HL-60 (cell line): ENCODE data around the gene RAPGEF2.

ENCODE experiments used
- DNase-seq, 2 experiments: peaks; one replicate each; pipeline ENCODE4 v3.0.0-alpha.2; 2010 to 2020; ENCODE audit warnings: low read depth in 1 of 2, low spot score in 1 of 2
- H3K27ac ChIP-seq: fragments of 250-450 bp; sonication (Bioruptor Pico); replicated peaks from 2 replicates; pipeline ENCODE4 v1.5.1; 2020; ENCODE audit warnings: mild to moderate bottlenecking, moderate library complexity
- H3K27me3 ChIP-seq: fragments of 250-450 bp; sonication (Bioruptor Pico); 2 replicates; pipeline ENCODE4 v1.5.1; 2021; ENCODE audit warnings: mild to moderate bottlenecking, moderate library complexity; ENCODE audit not compliant: insufficient read depth, poor library complexity, severe bottlenecking
- H3K4me3 ChIP-seq: replicated peaks from 2 replicates; pipeline ENCODE4 v1.5.1; 2011; ENCODE audit warnings: mild to moderate bottlenecking, control low read depth, low read length; ENCODE audit not compliant: insufficient read depth
- CTCF ChIP-seq: IDR thresholded peaks from one replicate; pipeline ENCODE4 v1.5.1; 2011; ENCODE audit warnings: low read length, control low read depth, inconsistent platforms; ENCODE audit not compliant: insufficient read depth
- GABPA ChIP-seq: IDR thresholded peaks from 2 replicates; pipeline ENCODE4 v1.6.1; 2012; ENCODE audit warnings: low read depth
- POLR2AphosphoS5 ChIP-seq: IDR thresholded peaks from 2 replicates; pipeline ENCODE4 v1.6.1; 2012; ENCODE audit warnings: low read depth
- REST ChIP-seq: IDR thresholded peaks from 2 replicates; pipeline ENCODE4 v1.6.1; 2012; ENCODE audit warnings: low read depth; ENCODE audit not compliant: insufficient replicate concordance
- SPI1 ChIP-seq: IDR thresholded peaks from 2 replicates; pipeline ENCODE4 v1.6.1; 2012; ENCODE audit warnings: low read depth, mild to moderate bottlenecking, borderline replicate concordance

RAPGEF2 gene

DNA sequence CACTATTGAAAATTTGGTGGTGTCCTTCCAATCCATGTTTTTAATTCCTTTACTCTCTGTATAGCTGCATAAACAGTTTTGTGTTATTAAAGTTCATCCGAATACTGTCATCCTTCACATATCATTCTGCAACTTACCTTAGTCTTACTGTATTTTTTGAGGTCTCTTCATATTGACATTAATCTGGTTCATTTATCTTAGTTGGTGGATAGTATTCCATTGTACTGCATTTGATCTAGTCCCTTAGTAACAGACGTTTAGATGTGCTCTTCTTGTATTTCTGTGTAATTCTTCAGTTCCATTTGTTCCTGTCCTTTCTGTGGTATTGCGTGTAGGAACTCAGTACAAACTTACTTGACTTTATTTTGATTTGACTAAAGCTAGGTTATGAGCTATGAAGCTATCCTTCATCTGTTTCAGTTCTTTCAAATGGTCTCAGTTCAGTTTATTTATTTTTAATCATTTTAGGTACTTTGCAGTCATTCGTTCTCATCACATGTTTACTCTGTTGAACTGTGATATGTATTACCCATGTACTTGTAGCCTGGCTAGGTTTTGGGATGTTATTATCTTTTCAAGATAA, 41.3 kb downstream of the RAPGEF2 start:
- Histone ChIP-seq H3K27ac (no peak overlapping the region), H3K4me3 (no peak overlapping the region), H3K27me3 (no peaks in the 10 kb centered on the region)
- TF ChIP-seq REST, result no peak
- TF ChIP-seq POLR2AphosphoS5, result no peak
- TF ChIP-seq SPI1, result no peak
- TF ChIP-seq CTCF, result no peak
- TF ChIP-seq GABPA, result no peak
- DNase-seq, result no peak

DNA sequence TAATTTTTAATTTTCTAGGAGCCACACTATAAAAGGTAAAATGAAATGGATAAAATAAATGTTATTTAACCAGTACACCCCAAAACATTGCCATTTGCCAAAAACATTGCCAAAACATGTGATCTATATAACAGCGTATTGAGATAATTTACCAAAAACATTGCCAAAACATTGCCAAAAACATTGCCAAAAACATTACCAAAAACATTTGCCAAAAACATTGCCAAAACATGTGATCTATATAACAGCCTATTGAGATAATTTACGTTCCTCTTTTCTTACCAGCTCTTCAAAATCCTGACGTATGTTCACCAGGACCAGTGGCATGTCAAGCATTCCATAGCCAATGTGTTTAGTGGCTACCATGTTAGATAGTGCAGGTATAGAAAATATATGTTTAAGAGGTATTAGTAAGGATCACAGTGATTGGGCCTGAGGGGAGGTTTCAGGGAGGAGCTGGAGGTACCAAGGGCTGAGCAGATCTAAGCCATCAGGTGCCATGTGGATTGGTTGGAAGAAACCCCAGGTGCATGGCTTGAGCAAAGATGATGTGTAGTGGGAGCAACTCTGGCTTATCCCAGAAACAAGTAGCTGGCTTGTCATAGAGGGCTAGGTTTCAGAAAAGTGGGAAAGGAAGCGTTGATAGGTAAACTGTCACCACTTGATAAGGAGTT, 42.6 kb downstream of the RAPGEF2 start:
- no peaks in the 10 kb centered on the region for H3K27me3 ChIP-seq
- no peak overlapping the region for H3K4me3 ChIP-seq
- DNase-seq, result no peak
- no peak overlapping the region for H3K27ac ChIP-seq
- no peak for TF ChIP-seq REST
- no peak for TF ChIP-seq POLR2AphosphoS5
- no peak for TF ChIP-seq GABPA
- no peak for TF ChIP-seq CTCF
- TF ChIP-seq SPI1, result no peak

DNA sequence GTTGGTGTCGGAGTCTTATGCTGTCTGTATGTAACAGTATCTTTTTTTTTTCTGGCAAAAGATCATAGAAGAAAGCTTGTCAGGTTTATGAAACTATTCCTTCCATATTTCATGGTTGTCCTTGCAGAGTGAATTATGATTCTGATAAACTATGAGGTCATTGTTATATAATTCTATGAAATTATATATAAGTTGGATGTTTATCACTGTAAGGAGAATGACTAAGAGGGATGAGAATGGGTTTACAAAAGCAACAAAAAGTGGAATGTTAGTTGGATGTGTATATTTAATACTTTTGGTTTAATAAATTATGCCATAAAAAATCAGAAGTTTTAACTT, 43.1 kb downstream of the RAPGEF2 start:
- no peak for TF ChIP-seq SPI1
- TF ChIP-seq CTCF, result no peak
- no peak for TF ChIP-seq REST
- TF ChIP-seq POLR2AphosphoS5, result no peak
- TF ChIP-seq GABPA, result no peak
- Histone ChIP-seq H3K27ac (no peak overlapping the region), H3K4me3 (no peak overlapping the region), H3K27me3 (no peaks in the 10 kb centered on the region)
- DNase-seq, result no peak
